Measurements from ENCODE around the gene AQP10.
"Not testable (repeated sequence)": the region's sequence is repeated elsewhere in the genome, so short reads cannot be mapped to it uniquely, and the experiment has no call there.

Gene AQP10

GRCh38 chr1:154344977-154345837 lies 24.3 kb downstream of the AQP10 start:
- DNase-seq (ENCODE audit: low read depth), result peak; percentile 24

GRCh38 chr1:154346276-154346917 lies 25.5 kb downstream of the AQP10 start:
- DNase-seq (ENCODE audit: low read depth), result no peak

- no peak for DNase-seq (ENCODE audit: low read depth)
These were observed 27.1 kb downstream of the AQP10 start for GRCh38 chr1:154347961-154348360.

GRCh38 chr1:154348429-154349076 lies 27.7 kb downstream of the AQP10 start:
- no peak for DNase-seq (ENCODE audit: low read depth)

- no peak for DNase-seq (ENCODE audit: low read depth)
These were observed 28.2 kb downstream of the AQP10 start for GRCh38 chr1:154349121-154349520.

DNA sequence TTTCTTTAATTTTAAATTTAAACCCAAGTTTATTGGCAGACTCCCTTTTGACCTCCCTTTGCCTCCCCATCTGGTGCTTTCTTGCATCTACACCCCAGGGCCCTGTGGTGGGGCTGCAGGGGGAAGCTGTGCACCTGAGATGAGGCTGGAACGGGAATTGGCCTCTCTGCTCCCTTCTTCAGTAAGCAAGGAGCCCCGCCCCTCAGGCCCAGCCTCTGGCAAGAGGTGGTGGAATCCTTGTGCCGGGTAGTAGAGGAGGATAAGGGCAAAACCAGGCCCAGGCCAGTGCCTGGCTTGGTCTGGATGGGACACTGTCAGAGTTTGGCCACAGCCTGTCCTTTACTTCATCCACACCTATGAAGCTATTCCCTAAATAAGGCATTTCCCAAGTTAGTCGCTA lies 29.5 kb downstream of the AQP10 start:
- no peak for DNase-seq (ENCODE audit: low read depth)

- no peak for DNase-seq (ENCODE audit: low read depth)
These were observed 30.6 kb downstream of the AQP10 start for GRCh38 chr1:154351363-154352068.

GRCh38 chr1:154352245-154352580 lies 31.3 kb downstream of the AQP10 start:
- no peak for DNase-seq (ENCODE audit: low read depth)

DNA sequence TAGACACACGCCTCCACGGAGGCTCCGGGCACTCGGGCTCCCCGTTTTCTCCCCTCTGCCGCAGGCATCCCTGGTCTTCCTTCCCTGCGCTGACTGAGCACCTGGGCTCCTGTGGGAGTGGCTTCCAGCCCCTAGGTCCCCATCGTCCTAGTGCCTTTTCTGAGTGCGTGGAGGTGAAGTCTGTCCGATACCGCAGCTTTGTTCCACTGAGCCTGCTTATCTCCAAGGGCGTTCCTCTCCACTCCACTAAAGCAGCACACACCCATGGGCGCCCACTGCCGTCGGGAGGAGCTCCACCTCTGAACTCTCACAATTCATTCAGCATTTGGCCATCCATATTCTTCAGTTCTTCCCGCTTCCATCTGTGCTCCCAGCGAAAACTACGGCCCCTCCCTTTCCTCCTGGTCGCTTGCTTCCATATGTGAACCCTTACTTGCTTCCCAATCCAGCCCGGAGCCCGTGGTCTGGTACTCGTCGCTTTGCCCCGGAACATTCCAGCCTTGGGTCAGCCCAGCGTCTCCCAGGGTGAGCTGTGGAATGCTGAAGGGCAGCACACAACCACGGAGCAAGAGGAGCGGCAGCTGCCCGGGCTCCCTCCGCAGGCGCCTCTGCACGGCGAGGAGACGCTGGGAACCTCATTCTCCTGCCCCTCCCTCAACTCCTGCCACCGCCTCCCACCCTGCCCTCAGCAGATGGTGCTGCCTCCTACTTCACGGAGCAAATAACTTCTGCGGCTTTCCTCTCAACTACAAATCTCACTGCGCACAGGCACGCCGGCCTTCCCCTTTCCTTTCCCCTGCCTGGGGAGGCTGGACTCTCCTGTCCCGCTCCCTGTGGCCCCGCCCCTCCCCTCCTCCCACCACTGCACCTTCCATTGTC lies 31.9 kb downstream of the AQP10 start:
- peak; percentile 11 for DNase-seq (ENCODE audit: low read depth)

GRCh38 chr1:154353460-154353904 lies 32.6 kb downstream of the AQP10 start:
- peak; percentile 51 for DNase-seq (ENCODE audit: low read depth)

DNA sequence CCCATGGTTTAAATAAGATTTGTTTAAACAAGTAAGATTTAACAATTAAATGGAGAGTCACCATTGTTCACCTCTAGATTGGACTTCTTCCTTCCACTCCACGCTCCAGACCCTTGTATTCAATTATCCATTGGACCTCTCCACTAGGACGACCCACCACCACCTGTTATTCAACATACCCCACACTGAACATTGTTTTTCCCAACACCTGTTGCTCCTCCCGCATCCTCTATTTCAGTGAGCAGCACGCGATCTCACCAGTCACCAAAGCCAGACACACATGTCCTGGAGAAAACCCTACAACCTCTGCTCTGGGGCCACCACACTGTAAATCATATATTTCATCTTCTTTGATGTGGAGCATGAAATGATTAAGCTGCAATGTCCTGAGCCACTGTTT lies 33.1 kb downstream of the AQP10 start:
- no peak for DNase-seq (ENCODE audit: low read depth)

DNA sequence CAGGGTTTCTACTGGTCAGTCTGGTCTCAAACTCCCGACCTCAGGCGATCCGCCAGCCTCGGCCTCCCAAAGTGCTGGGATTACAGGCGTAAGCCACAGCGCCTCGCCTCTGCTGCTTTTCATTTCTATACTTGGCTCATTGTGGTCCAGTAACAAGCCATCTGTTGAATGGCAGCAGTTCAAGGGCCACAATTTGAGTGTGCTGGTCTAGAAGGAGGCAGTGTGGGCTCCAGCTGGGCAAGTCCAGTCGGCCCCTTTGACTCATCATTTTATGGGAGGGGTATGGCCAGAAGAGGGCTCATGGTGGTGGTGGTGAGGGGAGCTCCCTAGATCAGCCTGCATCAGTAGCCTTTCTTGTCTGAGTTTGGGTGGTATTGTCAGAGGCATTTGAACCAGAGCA lies 37.6 kb downstream of the AQP10 start:
- DNase-seq (ENCODE audit: low read depth), result no peak

DNA sequence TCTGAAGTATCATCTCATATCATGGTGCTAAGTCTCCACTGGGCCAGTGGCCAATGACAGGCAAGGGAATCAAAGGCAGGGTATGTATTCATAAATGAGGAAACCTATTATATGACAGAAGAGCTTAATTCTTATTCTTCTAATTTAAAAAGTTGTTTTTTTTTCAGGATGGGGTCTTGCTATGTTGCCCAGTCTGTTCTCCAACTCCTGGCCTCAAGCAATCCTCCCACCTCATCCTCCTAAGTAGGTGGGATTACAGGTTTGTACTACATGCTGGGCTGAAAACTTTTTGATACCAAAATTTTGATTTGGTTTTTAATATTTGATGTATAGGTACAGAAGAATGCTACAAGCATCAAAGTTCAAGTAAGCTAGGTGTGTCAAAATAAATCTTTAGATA lies 39.4 kb downstream of the AQP10 start:
- DNase-seq (ENCODE audit: low read depth), result no peak

DNA sequence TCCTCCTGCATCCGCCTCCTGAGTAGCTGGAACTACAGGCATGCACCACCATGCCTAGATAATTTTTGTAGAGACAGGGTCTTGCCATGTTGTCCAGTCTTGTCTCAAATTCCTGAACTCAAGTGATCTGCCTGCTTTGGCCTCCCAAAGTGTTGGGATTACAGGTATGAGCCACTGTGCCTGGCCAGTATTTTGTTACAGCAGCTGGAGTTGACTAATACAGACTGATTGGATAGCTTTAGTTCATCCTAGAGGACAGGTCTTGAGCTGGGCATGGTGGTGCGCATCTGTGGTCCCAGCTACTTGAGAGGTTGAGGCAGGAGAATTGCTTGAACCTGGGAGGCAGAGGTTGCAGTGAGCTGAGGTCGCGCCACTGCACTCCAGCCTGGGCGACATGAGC lies 40.0 kb downstream of the AQP10 start:
- not testable (repeated sequence) for DNase-seq (ENCODE audit: low read depth)

- DNase-seq (ENCODE audit: low read depth), result no peak
These were observed 40.5 kb downstream of the AQP10 start for GRCh38 chr1:154361357-154361756.

- DNase-seq (ENCODE audit: low read depth), result no peak
These were observed 50.5 kb downstream of the AQP10 start for GRCh38 chr1:154371436-154371835.

DNA sequence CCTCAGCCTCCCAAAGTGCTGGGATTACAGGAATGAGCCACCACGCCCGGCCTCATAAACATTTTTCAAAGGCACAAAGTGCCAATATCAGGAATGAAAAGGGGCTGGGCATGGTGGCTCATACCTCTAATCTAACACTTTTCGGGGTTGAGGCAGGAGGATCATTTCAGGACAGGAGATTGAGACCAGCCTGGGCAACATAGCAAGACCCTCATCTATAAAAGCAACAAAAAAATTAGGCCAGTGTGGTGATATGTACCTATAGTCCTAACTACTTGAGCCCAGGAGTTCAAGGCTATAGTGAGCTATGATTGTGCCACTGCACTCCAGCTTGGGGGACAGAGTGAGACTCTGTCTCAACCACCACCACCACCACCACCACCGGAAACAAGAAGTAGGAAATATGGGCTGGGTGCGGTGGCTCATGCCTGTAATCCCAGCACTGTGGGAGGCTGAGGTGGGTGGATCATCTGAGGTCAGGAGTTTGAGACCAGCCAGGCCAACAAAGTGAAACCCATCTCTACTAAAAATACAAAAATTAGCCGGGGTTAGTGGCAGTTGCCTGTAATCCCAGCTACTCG lies 53.0 kb downstream of the AQP10 start:
- not testable (repeated sequence) for DNase-seq (ENCODE audit: low read depth)

Measured in stromal cell of bone marrow (primary cell).